ENCODE data around the gene TMEM176A. TPM values are rescaled to one million over a fixed set of nuclear protein-coding genes. Genes with fewer than 3 reads are reported as not detected.

TMEM176A gene
- polyA plus RNA-seq, 2 of the 4 experiments (the other 2 are of a cell fraction): 0.05 TPM; not detected in 1

DNA sequence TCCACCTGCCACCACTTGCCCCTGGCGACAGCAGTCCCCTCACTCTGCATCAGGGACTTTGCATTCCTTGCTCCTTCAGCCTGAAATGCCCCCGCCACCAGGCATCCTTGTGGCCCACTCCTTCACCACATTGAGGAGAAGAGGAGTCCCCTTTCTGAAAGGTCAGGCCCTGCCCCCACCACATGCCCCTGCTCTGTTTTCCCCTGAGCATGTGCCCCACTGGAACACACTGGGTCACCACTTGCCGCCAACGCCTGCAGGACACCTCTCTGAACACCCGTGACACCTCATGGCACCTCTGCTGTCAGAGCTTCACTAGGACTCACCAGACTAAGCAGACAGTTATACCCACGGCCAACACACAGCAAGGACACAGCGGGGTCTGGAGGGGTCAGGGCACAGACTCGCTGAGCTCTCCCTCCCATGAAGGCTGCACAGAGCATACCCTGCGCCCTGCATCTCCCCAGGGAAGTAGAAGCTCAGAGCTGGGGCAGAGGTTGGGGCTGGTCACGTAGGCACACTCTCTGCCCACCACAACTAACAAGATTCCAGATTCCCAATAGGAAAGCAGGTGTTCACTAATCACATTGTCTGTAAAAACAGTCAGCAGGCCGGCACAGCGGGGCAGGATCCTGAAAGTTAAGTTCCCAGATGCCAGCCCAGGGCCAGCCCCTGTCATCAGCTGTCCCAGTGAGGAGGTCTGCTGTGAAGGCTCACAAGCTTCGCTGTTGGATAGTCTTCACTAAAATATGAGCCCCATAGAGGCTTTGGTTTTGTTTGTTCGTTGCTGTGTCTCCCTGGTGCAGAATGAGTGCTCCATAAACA lies 45.9 kb downstream of the TMEM176A start:
- no peak overlapping the region for H3K27ac ChIP-seq
- DNase-seq (ENCODE audit: low read depth in 1 of 2, low spot score in 1 of 2) (no peak), FAIRE-seq (no peak), ATAC-seq (no peak)
- TF ChIP-seq CHD2 (IDR thresholded peaks at IDR 0.05; ENCODE audit: low read length, partially characterized antibody) (no peak), HOXB13 (CRISPR knock-in tag; IDR thresholded peaks at IDR 0.05; ENCODE audit: low read depth) (no peak), EHMT2 (IDR thresholded peaks at IDR 0.05; ENCODE audit: low read depth) (no peak), MAZ (IDR thresholded peaks at IDR 0.05; ENCODE audit: borderline replicate concordance, low read depth, low read length) (no peak), NPAS2 (CRISPR knock-in tag; IDR thresholded peaks at IDR 0.05; ENCODE audit: borderline replicate concordance) (no peak), FOSL2 (IDR thresholded peaks at IDR 0.05) (no peak), FOSL2 (CRISPR knock-in tag; IDR thresholded peaks at IDR 0.05) (no peak)
- TF ChIP-seq, protein P1, sequence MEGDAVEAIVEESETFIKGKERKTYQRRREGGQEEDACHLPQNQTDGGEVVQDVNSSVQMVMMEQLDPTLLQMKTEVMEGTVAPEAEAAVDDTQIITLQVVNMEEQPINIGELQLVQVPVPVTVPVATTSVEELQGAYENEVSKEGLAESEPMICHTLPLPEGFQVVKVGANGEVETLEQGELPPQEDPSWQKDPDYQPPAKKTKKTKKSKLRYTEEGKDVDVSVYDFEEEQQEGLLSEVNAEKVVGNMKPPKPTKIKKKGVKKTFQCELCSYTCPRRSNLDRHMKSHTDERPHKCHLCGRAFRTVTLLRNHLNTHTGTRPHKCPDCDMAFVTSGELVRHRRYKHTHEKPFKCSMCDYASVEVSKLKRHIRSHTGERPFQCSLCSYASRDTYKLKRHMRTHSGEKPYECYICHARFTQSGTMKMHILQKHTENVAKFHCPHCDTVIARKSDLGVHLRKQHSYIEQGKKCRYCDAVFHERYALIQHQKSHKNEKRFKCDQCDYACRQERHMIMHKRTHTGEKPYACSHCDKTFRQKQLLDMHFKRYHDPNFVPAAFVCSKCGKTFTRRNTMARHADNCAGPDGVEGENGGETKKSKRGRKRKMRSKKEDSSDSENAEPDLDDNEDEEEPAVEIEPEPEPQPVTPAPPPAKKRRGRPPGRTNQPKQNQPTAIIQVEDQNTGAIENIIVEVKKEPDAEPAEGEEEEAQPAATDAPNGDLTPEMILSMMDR (IDR thresholded peaks at IDR 0.05): no peak
- H3K4me3 ChIP-seq: no peak overlapping the region
- POLR2A ChIA-PET: no interaction called here
- no peaks in the 10 kb centered on the region for H3K9me3 ChIP-seq
- no peaks in the 10 kb centered on the region for H3K4me1 ChIP-seq
- CTCF ChIA-PET: interaction anchor here (1.0 kb wide), 1 partner anchor 11 kb away, joined by 3 read pairs; no protein-coding TSS in a partner anchor
- no peak overlapping the region for H3K4me2 ChIP-seq
- 16% methylated on average over 12 of the region's 14 CpGs for WGBS (ENCODE audit: missing lambda C conversion rate)

DNA sequence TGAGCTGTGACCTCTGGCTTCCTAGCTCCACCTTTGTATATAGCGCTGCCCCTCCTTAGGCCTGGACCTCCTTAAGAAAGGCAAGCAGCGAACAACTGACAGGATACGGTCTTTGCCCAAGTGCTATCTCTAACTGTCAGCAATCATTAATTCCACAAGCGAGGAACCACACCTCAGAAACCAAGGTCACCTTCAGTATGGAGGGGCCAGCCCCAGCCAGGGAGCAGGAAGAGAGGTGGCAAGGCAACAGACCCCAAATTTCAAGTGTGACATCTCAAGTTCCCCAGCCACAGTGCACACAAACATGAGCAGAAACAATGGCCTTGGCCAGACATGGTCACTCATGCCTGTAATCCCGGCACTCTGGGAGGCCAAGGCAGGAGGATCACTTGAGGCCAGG lies 47.0 kb downstream of the TMEM176A start:
- TF ChIP-seq, protein P1 (IDR thresholded peaks at IDR 0.05): no peak
- TF ChIP-seq KDM1A (IDR thresholded peaks at IDR 0.05; ENCODE audit: low read depth) (no peak), FOXS1 (CRISPR knock-in tag; IDR thresholded peaks at IDR 0.05) (no peak)
- DNase-seq (ENCODE audit: low read depth in 1 of 2, low spot score in 1 of 2) (no peak), FAIRE-seq (no peak), ATAC-seq (no peak)
- Histone ChIP-seq H3K27ac (no peak overlapping the region), H3K4me1 (no peaks in the 10 kb centered on the region), H3K4me2 (no peak overlapping the region), H3K9me3 (no peaks in the 10 kb centered on the region), H3K4me3 (no peak overlapping the region)
- WGBS (ENCODE audit: missing lambda C conversion rate): 43% methylated on average over 5 of the region's 5 CpGs
- ChIA-PET CTCF (no interaction called here), POLR2A (no interaction called here)

DNA sequence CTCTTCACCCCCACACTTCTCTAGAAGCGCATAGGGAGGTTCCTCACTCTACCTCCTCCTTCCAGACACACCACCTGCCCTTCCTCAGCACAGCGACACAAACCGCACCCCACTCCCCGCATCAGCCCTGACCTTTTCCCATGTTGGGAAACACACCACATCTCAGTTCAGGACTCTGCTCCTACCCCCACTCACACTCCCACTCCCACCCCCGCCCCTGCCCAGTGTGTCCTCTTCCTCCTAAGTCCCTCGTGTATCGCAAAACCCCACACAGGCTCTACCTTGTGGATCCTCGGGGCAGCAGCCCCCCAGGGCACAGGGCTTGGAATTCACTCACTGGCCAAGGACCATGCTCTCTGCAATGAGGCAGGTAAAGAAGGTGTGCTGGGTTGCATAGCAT lies 47.5 kb downstream of the TMEM176A start:
- ChIA-PET POLR2A (no interaction called here), CTCF (no interaction called here)
- no peak for TF ChIP-seq SMC3 (IDR thresholded peaks at IDR 0.05)
- no peak for TF ChIP-seq EHF (CRISPR knock-in tag; IDR thresholded peaks at IDR 0.05)
- no peak for TF ChIP-seq CBX8 (IDR thresholded peaks at IDR 0.05)
- TF ChIP-seq, protein P2, sequence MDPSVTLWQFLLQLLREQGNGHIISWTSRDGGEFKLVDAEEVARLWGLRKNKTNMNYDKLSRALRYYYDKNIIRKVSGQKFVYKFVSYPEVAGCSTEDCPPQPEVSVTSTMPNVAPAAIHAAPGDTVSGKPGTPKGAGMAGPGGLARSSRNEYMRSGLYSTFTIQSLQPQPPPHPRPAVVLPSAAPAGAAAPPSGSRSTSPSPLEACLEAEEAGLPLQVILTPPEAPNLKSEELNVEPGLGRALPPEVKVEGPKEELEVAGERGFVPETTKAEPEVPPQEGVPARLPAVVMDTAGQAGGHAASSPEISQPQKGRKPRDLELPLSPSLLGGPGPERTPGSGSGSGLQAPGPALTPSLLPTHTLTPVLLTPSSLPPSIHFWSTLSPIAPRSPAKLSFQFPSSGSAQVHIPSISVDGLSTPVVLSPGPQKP (IDR thresholded peaks at IDR 0.05; ENCODE audit: low read depth, low read length): no peak
- no peak for TF ChIP-seq TP53 (CRISPR knock-in tag; IDR thresholded peaks at IDR 0.05)
- no peak for TF ChIP-seq FOSB (CRISPR knock-in tag; IDR thresholded peaks at IDR 0.05)
- no peak for TF ChIP-seq RFX5 (IDR thresholded peaks at IDR 0.05)
- no peak for TF ChIP-seq ESRRA (IDR thresholded peaks at IDR 0.05; ENCODE audit: borderline replicate concordance, low read length)
- TF ChIP-seq, protein P3, sequence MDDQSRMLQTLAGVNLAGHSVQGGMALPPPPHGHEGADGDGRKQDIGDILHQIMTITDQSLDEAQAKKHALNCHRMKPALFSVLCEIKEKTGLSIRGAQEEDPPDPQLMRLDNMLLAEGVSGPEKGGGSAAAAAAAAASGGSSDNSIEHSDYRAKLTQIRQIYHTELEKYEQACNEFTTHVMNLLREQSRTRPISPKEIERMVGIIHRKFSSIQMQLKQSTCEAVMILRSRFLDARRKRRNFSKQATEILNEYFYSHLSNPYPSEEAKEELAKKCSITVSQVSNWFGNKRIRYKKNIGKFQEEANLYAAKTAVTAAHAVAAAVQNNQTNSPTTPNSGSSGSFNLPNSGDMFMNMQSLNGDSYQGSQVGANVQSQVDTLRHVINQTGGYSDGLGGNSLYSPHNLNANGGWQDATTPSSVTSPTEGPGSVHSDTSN (IDR thresholded peaks at IDR 0.05): no peak
- TF ChIP-seq BHLHE40 (IDR thresholded peaks at IDR 0.05; ENCODE audit: low read depth, low read length): no peak
- no peak for TF ChIP-seq HDAC2 (IDR thresholded peaks at IDR 0.05)
- TF ChIP-seq ZFP36 (IDR thresholded peaks at IDR 0.05; ENCODE audit: borderline replicate concordance, partially characterized antibody): no peak
- no peak for TF ChIP-seq FOSL2 (IDR thresholded peaks at IDR 0.05)
- no peak for TF ChIP-seq FOSL2 (CRISPR knock-in tag; IDR thresholded peaks at IDR 0.05)
- no peak for TF ChIP-seq JUNB (IDR thresholded peaks at IDR 0.05)
- no peak for TF ChIP-seq SREBF2 (IDR thresholded peaks at IDR 0.05)
- no peak for TF ChIP-seq MYC (IDR thresholded peaks at IDR 0.05; ENCODE audit: borderline replicate concordance, low read length)
- no peak for TF ChIP-seq RAD21 (conservative IDR thresholded peaks at IDR 0.05 in 1 of 2, IDR thresholded peaks at IDR 0.05 in 1 of 2)
- TF ChIP-seq PHF8 (IDR thresholded peaks at IDR 0.05; ENCODE audit: borderline replicate concordance, low read depth): no peak
- TF ChIP-seq CHD2 (IDR thresholded peaks at IDR 0.05; ENCODE audit: low read length, partially characterized antibody): no peak
- FAIRE-seq (no peak), ATAC-seq (no peak), DNase-seq (ENCODE audit: low read depth in 1 of 2, low spot score in 1 of 2) (no peak)
- Histone ChIP-seq H3K4me3 (no peak overlapping the region), H3K27ac (no peak overlapping the region), H3K4me1 (no peaks in the 10 kb centered on the region), H3K4me2 (no peak overlapping the region), H3K9me3 (no peaks in the 10 kb centered on the region)
- 58% methylated on average over 5 of the region's 8 CpGs for WGBS (ENCODE audit: missing lambda C conversion rate)

Data from A549 (cell line).